Measurements from ENCODE around the gene FGD2. TPM values are rescaled to one million over a fixed set of nuclear protein-coding genes. Genes with fewer than 3 reads are reported as not detected.
A peak's percentile ranks its signal among the peaks of the same experiment; 100 is the strongest.

FGD2 gene
- total and polyA plus RNA-seq, 9 of the 15 experiments (the other 6 are each of a cell fraction or from before 2014, with no cell fraction given), result 0.09 TPM; not detected in 8

GRCh38 chr6:36983538-36983937, 21.9 kb upstream of the FGD2 start (continued):
- no peak for TF ChIP-seq ARID4B (CRISPR knock-in tag; IDR thresholded peaks at IDR 0.05)
- no peak for TF ChIP-seq CREBBP (IDR thresholded peaks at IDR 0.05; ENCODE audit: low read depth, low read length)
- TF ChIP-seq MEF2D (tag; conservative IDR thresholded peaks at IDR 0.05; ENCODE audit: low read depth), result no peak
- TF ChIP-seq NR2C1 (IDR thresholded peaks at IDR 0.05), result no peak
- no peak for TF ChIP-seq NR2C1 (tag; IDR thresholded peaks at IDR 0.05)
- TF ChIP-seq DEAF1 (CRISPR knock-in tag; IDR thresholded peaks at IDR 0.05), result no peak
- no peak for TF ChIP-seq CLOCK (CRISPR knock-in tag; IDR thresholded peaks at IDR 0.05; ENCODE audit: borderline replicate concordance)
- TF ChIP-seq ZNF140 (CRISPR knock-in tag; IDR thresholded peaks at IDR 0.05), result no peak
- TF ChIP-seq CBFA2T3 (IDR thresholded peaks at IDR 0.05), result peak; percentile 69
- TF ChIP-seq HDAC1 (IDR thresholded peaks at IDR 0.05), result peak in 1 of 2 experiments; percentile 56; a peak in 2 of 4 replicates
- TF ChIP-seq RERE (CRISPR knock-in tag; IDR thresholded peaks at IDR 0.05; ENCODE audit: borderline replicate concordance), result no peak
- TF ChIP-seq HEY1 (CRISPR knock-in tag; IDR thresholded peaks at IDR 0.05; ENCODE audit: borderline replicate concordance), result no peak
- TF ChIP-seq SRF (CRISPR knock-in tag; IDR thresholded peaks at IDR 0.05), result no peak
- no peak for TF ChIP-seq ZNF696 (CRISPR knock-in tag; conservative IDR thresholded peaks at IDR 0.05)
